Inferior parietal cortex (tissue), 1 donor: ENCODE results near the gene BDKRB2.
A peak's percentile ranks its signal among the peaks of the same experiment; 100 is the strongest.

Experiments
- DNase-seq: peaks from one replicate; pipeline ENCODE4 v3.0.0-alpha.2; 2016; ENCODE audit errors: extremely low spot score

Gene BDKRB2

DNA sequence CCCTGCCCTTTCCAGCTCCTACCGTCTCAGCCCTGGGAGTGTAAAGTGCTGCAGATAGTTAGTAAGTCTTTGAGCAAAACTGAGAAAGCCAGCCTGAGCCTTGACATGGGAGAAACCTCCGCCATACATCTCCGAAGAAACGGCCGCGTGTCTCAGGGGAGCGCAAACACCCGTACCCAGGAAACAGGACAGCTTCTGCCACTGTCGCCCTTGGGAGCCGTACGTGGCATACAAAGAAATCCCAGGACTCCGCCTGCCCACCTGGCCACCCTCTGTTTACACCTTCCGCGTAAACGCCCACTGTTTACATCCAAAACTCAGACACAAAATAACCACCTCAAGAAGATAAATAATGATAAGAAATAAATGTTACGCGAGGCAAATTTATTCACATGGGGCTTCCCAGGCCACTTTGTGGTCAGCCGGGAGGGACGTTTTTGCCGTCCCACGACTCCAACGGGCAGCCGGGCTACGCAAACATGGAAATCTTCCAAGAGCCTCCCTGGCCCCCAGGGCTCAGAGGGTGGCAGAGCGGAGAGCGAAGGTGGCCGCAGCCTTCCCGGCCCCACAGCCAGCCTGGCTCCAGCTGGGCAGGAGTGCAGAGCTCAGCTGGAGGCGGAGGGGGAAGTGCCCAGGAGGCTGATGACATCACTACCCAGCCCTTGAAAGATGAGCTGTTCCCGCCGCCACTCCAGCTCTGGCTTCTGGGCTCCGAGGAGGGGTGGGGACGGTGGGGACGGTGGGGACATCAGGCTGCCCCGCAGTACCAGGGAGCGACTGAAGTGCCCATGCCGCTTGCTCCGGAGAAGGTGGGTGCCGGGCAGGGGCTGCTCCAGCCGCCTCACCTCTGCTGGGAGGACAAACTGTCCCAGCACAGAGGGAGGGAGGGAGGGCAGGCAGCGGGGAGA lies at the start of gene BDKRB2:
TSS of gene BDKRB2 (plus strand) at position 689 of the 908 bp plus-strand sequence. CDS start 32,269 bp downstream, outside the sequence.
- peak; percentile 39 for DNase-seq

GRCh38 chr14:96154900-96155299 lies 49.7 kb upstream of the BDKRB2 start:
- no peak for DNase-seq

- no peak for DNase-seq
Measured at GRCh38 chr14:96156804-96157760, 47.6 kb upstream of the BDKRB2 start.

DNA sequence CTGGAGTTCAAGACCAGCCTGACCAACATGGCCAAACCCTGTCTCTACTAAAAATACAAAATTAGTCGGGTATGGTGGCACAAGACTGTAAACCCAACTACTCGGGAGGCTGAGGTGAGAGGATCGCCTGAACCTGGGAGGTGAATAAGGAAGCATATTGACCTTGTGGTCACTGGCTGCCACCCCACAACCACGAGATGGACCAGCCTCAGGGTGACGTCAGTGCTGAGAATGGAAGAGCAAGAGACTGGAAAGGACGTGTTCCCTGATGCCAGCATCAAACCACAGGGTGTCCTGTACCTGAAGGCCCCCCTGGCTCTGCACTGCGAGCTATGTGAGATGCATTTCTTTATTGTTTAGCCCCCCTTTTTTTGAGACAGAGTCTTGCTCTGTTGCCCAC lies 45.9 kb upstream of the BDKRB2 start:
- DNase-seq, result no peak

GRCh38 chr14:96160076-96160912 lies 44.3 kb upstream of the BDKRB2 start:
- DNase-seq, result no peak

- no peak for DNase-seq
Measured at GRCh38 chr14:96160913-96161310, 43.7 kb upstream of the BDKRB2 start.

DNA sequence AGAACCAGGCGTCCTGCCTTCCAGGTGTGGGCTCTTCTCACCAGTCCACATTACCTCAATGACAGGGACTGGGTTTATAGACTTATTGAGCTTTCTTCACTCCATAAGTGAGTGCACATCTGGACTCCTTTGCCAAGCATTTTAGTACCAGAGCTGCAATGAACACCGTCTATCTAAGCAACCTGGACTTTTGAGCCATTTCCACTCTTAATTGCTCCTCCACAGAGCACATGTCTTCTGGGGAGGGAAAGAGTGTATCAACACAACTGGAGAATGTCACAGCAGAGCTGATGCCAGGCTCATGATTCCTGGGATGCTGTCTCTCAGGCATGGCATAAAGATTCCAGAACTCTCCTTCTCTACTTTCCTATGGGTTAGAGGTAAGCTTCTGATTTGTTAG lies 43.0 kb upstream of the BDKRB2 start:
- DNase-seq, result no peak

GRCh38 chr14:96162265-96162664 lies 42.4 kb upstream of the BDKRB2 start:
- DNase-seq, result no peak

DNA sequence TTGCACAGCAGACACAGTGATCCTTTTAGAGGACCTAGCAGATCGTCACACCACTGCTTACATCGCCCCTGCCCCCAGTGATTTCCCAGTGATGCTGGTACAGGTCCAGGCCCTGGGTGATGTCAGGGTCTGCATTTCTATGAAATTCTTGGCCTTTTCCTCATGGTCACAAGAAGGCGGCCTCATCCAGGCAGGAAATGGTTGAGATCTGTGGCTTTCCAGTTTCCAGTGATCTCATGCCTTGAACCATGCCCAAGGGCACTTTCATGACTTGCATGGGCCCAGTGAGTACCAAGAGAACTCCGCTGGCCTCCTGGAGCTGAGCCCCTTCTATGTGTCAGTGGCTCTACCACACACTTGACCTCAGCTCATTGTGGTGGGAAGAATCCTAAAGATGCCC lies 41.9 kb upstream of the BDKRB2 start:
- DNase-seq, result no peak

DNA sequence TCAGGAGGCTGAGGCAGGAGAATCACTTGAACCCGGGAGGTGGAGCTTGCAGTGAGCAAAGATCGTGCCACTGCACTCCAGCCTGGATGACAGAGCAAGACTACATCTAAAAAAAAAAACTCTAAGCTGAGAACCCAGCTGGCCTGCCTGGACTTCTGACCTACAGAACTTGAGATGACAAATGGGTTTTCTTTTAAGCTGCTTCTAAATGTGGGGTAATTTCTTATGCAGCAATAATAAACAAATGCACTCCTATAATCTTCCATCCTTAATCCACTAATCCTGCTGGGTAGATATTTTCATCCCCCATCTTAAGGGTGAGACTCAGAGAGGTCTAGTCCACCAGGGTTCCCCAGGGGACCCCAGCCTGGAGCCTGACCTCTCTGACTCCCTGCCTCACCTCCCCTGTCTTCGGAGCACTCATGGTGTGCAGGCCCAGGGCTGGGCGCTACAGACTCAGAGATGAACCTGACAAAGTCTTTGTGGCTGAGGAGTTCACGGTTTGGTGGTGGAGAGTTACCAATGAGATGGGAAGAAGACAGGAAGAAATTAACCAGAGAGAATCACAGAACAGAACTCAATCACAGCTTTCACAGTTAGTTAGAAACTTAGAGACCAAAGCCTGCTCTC lies 39.7 kb upstream of the BDKRB2 start:
- DNase-seq, result no peak

GRCh38 chr14:96165493-96166436 lies 38.9 kb upstream of the BDKRB2 start:
- no peak for DNase-seq

- DNase-seq, result no peak
Measured at GRCh38 chr14:96166461-96167223, 38.0 kb upstream of the BDKRB2 start.

DNA sequence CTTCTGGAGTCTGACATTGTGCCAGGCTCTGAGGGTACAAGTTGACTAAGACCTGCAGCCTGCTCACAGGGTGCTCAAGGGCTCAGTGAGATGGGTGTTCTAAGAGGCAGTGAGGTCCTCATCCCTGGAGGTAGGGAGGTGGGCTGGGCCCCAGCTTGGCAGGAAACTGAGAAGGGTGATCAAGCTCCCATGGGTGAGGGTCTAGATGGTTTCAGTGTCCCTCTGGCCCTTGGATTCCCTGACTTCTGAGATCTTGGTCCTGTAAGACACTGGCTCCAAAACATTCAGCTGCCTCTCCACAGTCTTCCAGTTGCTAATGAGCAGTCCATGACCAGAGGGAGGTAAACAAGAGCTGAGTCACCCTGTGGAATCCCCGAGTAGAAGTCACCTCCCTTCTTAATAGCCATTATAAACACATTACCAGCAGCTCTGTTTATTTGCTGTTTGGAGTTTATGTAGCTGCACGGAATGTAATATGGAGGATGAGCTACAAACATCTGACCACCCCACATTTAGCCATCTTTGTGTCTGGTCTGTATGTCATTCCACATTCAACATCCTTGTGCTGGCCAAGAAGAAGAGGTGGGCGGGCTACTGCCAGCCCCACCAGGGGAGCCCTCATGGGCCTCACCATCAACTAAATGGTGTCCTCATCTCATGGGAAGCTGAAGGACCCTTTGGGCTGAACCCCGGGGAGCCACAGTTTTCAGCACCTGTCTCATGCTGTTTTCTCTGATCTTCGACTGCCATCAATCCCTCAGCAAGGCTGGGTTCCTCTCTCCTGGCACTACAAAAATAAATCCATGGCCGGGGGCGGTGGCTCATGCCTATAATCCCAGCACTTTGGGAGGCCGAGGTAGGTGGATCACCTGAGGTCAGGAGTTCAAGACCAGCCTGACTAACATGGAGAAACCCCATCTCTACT lies 37.2 kb upstream of the BDKRB2 start:
- DNase-seq, result no peak

- DNase-seq, result no peak
Measured at GRCh38 chr14:96168581-96168980, 36.1 kb upstream of the BDKRB2 start.

DNA sequence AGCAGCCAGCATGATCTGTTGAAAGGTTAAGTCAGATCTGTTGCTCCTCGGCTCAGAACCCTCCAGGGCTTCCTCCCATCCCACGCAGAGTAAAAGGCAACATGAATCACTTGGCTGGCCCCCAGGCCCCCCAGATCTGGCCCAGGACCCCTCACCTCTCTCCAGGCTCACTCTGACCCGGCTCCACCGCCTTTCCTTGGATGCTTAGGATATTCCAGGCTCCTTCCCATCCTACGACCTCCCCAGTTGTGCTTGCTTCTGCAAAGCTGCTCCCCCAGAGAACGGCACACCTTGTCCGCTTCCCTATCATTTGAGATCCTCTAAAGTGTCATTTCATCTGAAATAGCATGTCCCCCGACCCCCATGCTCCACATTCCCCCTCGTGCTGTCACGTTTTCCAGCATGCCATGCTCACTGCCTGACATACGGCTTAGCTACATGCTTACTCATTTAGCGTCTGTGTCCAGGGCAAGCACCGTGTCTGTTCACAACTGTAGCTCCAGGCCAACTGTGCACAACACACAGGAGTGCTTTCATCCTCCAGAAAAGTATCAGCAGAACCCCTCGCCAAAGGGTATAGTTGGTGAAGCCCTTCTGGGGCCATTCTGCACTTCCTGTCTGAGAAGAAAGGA lies 33.6 kb upstream of the BDKRB2 start:
- DNase-seq, result no peak

GRCh38 chr14:96173636-96174475 lies 30.8 kb upstream of the BDKRB2 start:
- no peak for DNase-seq

DNA sequence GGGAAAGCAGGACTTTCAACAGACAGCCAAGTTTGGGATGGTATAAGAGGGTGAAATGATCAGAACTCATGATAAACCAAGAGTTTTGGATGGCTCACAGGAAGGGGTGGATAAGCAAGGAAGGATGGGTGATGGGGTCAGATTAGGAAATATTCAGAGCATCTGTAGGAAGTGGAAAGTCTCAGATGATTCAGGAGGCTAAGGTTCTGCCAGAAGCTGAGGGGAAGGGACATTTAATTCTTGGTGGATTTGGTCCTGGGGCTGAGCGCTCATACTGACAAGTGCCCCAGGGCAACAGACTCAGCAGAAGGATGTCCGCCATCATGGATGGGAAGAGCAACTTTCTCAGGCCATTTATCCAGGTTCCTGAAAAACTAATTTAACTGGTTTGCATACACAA lies 28.4 kb upstream of the BDKRB2 start:
- no peak for DNase-seq
